Stimulated activated CD4-positive, alpha-beta T cell treated with anti-CD3 and anti-CD28 coated beads, Interleukin-12 subunit alpha, Interleukin-12 subunit beta, amount 100 ng/mL, for 24 hours (primary cell): ENCODE data around the gene PHKB.
"Not testable (repeated sequence)": the region's sequence is repeated elsewhere in the genome, so short reads cannot be mapped to it uniquely, and the experiment has no call there.

Experiments
- DNase-seq, 2 experiments: peaks; one replicate each; pipeline ENCODE4 v3.0.0-alpha.2; 2020; ENCODE audit warnings: low read depth in 2 of 2

Gene PHKB

DNA sequence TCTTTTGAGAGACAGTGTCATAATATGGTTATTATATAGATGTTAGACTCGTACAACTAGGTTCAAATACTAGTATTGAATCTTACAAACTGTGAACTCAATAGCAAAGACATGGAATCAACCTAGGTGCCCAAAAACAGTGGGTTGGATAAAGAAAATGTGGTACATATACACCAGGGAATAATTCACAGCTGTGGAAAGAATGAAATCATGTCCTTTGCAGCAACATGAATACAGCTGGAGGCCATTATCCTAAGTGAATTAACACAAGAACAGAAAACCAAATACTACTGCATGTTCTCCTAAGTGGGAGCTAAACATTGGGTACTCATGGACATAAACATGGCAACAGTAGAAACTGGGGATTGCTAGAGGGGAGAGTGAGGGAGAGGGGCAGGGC lies 8.1 kb downstream of the PHKB start:
- DNase-seq: no peak

DNA sequence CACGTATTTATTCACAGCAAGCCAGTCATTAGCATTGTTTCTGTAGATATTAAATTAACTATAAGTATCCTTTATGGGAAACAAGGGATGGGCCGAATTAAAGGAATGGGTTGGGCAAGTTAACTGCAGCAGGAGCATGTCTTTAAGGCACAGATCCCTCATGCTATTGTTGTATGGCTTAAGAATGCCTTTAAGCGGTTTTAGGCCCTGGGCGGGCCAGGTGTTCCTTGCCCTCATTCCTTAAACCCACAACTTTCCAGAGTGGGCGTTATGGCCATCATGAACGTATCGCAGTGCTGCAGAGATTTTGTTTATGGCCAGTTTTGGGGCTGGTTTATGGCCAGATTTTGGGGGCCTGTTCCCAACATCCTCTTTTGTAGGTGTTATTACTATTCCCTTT lies 9.1 kb downstream of the PHKB start:
- no peak for DNase-seq

DNA sequence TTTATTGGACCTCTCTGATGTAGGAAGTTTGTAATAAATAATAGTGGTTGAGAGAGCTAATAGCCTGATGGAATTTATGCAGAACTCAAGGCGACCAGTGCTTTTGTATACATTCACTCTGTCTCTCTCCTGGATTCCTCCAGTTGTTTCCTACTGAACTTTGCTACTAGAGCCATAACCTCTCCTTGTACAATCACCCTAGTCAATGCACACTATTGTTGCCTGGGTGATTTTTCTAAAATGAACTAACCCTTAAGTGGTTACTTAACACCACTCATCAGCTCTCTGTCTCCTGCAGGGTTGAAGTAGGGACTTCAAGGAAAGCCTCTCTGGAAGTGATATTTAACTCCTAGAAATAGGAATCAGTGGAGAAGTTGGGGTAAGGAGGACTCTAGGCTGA lies 9.7 kb downstream of the PHKB start:
- no peak for DNase-seq

DNA sequence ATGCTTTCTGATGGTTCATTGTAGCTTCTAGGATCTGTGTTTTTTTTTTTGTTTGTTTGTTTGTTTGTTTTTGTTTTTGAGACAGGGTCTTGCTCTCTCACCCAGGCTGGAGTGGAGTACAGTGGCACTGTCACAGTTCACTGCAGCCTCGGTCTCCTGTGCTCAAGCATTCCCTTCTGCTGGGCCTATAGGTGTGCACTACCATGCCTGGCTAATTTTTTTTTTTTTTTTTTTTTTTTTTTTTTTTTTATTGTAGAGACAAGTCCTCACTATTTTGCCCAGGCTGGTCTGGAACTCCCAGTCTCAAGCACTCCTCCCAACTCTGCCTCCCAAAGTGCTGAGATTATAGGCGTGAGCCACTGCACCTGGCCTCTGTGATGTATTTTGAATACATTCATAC lies 11.9 kb downstream of the PHKB start:
- not testable (repeated sequence) for DNase-seq

DNA sequence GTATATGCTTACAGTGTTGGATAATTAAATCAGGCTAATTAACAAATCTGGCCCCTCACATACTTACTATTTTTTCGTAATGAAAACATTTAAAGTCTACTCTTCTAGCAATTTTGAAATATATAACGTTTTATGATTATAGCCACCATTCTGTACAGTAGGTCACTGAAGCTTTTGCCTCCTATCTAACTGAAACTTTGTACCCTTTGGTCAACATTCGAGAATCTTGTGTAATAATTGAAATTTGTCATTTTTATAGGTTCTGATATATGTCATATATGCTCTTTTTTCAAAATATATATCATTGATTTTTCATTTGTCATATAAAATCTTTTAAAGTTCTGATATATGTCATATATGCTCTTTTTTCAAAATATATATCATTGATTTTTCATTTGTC lies 12.7 kb downstream of the PHKB start:
- no peak for DNase-seq

DNA sequence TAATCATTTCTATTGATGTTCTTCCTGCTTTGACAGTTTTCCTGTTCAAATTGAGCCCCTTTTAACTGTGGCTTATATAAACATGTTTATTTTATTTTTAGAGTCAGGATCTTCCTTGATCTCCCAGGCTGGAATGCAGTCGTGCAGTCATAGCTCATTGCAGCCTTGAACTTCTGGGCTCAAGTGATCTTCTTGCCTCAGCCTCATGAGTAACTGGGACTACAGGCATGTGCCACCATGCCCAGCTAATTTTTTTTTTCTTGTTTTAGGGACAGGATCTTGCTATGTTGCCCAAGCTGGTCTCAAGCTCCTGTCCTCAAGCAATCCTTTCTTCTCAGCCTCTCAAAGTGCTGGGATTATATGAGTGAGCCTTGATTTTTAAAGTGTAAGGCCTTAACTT lies 14.7 kb downstream of the PHKB start:
- no peak for DNase-seq

DNA sequence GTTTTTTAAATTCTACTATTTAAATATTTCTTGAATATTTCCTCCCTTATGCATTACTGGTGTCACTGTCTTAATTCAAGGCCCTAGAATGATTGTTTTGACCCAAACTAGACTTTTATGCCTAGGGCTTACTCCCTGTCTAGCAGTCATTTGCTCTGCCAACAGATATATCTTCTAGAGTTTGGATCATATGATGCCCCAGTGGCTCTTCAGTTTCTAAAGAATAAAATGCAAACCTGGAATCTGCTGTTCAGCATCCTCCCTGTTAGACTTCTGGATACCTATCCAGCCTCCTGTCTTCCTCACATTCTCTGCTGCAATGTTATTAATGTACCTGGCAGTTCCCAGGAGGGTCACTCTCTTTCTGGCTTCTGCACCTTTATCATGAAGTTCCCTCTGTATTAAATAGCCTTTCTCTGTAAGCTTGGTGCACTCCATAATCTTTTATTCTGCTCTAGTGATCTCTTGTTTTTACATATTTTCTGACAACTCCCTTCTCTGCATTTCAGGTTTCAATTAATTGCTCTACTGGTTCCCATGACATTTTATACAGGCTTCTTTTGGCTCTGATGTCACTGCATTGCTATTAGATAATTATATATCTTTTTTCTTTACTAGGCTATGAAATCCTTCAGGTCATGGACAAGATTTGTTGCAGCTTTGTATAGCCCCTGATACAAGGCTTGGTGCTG lies 15.7 kb downstream of the PHKB start:
- DNase-seq: no peak

DNA sequence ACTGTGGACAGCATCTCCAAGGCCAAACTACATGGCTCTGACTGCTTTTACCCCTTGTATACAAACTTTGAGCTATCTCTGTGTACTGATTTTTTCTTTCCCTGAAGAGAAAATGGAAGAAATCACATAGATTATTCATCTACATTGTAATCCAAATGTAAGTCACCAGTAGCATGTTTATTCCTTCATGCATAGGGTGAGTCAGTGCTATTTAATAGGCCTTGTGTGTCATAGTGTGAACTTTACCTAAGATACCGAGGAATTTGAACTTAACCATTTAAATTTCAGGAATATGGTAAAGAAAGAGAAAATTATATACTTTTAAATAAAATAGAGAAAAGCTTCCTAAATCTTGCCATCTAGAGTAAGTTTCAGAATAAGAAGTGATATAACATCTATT lies 16.5 kb downstream of the PHKB start:
- DNase-seq: no peak

DNA sequence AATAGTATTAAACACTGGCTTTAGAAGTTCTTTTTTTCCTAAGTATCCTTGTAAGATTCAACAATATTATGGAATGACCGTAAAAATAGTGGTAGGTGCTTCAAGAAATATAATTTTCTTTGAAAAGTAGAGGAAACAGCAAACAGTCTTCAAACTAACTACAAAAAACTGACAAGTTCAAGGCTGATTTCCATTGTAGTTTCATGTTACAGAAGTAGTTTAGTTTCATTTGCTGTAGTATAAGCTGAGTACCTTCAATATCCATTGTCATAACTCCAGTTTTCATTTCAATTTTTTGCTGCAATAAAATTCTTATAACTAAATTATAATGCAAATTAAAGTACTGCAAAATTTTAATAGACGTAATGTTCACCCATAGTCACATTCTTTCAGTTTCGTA lies 19.3 kb downstream of the PHKB start:
- DNase-seq: no peak

DNA sequence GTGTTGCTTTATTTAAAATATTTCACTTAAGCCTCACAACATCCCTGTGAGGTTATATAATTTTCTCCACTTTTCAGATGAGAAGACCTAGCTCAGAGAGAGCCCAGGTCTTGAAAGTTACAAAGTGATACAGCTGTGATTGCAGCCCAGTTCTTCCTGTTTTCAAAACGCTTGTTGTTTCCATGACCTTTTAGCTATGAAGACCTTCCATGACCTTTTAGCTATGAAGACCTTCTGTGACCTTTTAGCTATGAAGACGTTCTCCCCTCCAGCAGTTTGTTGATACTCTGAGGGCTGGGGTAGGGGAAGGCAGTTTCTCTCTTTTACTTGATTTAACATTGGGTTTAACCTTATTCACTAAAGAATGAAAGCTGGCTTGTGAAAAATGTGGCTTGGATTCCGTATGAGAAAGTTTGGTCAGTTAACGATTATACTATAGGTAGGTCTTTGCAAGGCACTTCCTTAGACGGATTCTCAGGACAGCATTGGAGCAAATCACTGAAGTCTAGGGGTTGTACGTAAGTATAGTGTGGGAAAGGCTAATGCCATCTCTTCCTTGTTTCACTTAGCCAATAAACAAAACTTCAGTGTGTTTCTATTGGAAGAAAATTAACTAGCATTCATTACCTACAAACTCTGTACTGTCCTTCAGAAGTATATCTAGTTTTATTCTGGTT lies 20.7 kb downstream of the PHKB start:
- DNase-seq: no peak

DNA sequence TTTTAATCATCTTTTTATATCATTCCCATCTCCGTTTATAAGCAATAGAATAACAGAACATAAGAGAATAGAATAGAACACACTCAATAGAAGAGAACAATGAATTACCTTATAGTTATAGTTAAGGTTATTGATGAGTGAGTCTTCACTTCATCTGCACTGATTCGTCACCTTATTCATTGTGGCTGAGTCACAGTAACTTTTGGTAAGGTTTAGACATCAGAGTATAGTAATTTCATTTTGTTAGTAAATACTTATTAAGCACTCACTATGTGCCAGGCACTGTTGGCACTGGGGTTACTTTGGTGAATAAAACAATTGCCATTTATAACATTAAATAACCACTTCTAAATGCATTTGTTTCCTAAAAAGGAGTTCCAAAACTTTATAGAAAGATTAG lies 22.5 kb downstream of the PHKB start:
- DNase-seq: no peak

DNA sequence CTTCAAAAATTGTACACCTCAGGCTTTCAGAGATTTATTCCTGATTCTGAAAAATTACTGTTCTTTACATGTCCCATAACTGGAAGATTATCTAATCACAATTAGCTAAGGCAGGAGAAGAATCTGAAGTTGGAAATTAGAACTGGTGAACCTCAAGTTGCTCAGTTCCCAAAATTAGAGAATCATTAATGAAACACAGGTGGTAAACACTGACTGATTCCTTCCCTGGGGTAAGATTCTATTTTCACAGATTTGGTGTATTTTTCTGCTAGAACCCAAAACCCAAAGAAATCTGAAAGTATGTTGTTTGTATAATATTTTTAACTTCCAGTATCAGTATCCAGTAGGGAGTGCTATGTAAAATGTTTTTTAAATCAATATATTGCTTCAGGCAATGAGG lies 25.7 kb downstream of the PHKB start:
- no peak for DNase-seq

DNA sequence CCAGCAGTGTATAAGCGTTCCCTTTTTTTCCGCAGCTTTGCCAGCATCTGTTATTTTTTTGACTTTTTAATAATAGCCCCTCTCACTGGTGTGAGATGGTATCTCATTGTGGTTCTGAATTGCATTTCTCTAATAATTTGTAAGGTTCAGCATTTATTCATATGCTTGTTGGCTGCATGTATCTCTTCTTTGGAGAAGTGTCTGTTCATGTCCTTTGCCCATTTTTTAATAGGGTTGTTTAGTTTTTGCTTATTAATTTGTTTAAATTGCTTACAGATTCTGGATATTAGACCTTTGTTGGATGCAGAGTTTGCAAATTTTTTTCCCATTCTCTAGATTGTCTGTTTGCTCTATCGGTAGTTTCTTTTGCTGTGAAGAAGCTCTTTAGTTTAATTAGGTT lies 26.9 kb downstream of the PHKB start:
- DNase-seq: no peak

DNA sequence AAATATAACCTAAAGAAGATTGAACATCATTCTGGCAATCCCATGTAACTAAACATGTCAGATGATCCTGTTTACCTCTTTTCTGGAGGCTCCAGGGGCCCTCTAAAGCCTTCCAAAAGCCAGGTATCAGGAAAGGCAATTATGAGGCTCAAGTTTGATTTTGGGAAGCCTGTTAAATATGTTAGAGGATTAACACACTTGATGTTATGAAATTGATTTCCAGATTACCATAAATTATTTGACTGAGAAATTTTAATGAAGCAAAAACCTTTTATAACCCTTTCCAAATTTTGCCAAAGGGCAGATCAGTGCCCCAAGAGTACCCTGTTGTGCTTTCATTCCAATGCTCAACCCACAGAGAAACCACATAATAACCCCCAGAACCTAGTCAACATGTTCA lies 29.3 kb downstream of the PHKB start:
- DNase-seq: no peak

DNA sequence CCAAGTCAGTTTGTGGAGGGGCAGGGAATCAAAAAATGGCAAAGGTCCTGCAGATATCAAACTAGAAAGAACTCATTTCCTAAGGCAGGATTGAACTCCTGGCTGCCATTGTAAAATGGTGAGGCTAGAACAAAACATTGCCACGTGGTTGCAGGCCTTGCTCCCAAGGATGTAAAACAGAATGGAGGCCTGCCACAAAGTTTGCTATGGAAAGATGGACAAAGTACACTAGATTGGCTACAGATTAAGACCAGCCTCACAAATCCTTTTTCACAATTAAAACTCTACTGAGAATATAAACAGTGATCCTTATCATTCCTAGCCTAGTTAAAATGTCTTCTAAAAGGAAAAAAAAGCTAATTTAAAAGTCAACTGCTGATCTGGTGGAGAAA lies 30.9 kb downstream of the PHKB start:
- no peak for DNase-seq

DNA sequence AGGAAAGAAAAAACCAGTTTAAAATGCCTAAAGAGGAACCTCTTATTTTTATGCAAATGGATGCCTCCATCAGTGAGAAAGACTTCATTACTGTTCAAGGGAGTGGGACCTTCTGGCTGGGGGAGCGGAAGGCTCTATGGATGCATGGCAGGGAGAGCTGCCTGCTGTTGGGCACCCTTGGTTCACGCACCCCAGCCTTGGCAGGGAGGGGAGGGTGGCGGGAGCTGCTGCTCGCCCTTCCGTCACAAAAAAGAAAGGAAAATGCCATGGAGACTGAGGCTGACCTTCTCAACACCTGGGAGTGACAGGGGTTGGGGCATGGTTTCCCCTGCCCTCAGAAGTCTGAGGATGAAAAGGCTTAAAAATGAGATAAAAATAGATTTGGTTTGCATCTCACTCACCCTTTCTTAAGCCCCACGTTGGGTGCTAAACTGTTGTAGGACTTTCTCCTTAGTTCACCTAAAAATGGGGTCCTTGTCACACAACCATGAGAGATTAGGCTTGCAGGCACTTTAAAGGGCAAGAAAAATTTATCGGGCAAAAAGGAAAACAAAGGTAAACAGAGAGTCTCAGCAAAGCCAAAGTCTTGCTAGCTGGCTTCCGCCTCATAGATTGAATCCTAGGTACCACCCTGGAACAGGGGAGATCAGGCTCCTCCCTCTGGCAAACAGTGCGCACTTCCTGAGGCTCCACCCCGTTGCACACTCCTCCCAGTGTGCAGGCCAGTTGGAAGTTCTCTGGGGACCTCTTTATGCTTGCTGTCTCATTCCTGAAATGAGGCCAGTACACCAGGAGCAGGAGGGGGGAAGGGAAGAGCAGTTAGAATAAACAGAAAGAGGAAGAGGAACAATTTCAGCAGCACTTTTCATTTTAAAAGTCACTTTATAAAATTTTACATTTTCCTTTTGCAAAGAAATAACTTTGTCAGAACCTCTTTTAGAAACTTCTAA lies 31.6 kb downstream of the PHKB start:
- DNase-seq: peak in 1 of 2 experiments; percentile 8

DNA sequence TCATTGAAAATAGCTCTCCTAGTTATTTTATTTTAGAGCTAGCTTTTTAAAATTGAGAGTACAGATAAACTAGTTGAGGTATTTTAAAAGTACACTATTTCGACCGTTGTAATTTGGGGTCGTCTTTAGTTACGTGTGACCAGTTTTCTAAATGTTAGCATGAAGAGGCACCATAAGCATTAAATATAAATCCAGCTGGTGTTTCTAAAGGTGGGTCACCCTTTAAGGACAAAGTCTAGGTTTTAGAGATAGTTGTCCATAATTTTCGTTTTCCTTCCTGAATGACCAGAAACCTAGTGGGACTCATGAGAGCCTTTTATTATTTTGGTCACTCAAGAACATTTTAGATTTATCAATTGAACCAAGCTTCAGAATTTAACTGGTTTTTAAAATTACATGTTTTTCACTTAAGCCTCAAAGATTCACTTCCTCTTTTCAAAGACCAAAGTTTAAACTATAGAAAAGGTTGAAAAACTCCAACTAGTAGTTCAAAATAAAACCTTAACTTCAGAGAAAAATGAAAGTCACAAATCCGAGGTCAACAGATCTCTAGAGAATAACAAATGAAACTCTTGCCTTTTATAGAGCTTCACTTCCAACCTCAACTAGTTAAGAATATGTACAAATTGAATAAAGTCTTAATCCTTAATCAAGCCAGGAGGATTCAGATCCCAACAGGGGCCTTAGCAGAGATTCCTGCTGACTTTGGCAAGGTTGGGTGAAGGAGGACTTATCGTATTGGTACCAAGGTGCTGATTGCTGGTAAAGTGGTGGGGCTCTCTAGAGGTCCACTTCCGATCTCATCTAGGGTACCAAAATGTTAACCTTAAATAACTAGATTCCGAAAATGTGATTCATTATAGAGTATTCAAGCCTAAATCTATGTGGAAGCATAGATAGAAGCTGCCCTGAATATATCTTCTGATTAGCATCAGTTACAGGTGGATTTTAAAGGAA lies 32.5 kb downstream of the PHKB start:
- DNase-seq: no peak

DNA sequence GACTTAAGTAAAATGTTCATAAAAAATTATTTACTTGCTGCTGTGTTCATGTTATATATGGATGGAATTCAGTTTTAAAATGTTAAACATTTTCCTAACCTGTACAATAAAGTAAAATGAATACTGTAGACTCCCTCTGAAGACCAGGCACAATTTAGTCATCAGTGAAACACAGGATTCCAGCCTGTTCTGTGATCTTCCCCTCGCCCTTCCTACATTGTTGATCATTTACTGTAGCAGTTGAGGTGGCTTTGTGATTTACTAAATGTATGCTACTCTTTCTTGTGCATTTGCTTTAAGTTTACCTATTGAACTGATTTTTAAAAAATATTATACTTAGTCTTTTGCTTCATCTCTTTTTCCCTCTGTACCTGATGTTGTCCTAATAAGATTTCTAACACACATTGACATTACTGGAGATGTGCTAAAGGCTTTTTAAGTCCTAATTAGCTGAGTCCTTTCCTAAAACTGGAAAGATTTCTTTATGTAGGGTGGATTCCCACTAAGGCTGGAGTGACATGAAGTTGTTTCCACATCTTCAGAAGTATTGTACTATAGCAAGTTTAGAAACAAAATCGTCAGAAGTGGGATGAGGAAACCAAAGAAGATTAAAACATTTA lies 38.1 kb downstream of the PHKB start:
- DNase-seq: no peak

DNA sequence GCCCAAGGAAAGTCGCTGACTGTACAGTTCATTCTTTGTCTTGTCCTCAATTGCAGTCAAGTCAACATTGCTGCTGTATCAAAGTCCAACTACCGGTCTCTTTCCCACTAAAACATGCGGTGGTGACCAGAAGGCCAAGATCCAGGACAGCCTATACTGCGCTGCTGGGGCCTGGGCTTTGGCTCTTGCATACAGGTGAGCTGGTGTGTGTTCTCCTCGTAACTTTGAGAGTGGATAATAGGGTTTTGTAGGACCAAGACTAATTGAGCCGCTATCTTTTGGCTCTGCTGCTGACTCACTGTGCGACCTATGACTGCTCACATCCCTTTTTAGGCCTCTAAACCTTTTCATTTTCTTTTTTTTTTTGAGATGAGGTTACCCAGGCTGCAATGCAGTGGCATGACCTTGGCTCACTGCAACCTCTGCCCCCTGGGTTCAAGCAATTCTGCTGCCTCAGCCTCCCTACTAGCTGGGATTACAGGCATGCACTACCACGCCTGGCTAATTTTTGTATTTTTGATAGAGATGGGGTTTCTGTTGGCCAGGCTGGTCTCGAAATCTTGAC lies 38.7 kb downstream of the PHKB start:
- no peak for DNase-seq

DNA sequence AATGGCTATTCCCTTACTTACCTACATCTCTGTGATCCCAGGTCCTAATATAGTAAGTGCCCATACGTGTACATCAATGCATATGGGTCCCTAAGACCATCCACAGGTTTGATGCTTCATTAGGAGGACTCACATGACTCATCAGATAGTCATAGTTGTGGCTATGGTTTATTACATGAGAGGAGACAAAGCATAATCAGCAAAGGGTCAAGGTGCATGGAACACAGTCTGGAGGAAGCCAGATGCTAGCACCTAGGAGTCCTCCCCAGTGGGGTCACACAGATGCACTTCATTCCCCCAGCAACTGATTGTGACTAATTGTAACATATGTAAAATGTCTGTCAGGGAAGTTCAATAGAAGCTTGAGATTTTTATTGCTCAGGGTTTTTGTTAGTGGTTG lies 42.8 kb downstream of the PHKB start:
- no peak for DNase-seq

DNA sequence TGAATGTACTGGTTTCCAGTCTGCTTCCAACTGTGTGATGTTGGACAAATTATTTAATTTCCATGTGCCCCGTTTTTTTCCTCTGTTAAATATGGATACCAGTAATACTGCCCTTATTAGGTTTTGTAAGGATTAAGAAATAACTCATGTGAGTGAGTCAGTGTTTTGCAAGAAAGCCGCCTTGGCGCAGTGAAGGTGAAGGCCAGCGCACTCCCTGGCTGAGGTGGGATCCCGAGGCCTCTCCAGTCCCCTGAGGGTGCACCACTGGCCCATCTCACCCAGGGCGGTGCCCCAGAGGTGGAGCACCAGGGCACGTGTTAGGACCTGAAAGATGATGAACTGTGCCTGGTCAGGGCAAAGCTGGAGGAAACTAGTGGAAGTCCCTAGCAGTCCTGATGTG lies 43.5 kb downstream of the PHKB start:
- DNase-seq: no peak
